ENCODE results near the gene SRL. TPM values are rescaled to one million over a fixed set of nuclear protein-coding genes. Genes with fewer than 3 reads are reported as not detected.

SRL gene
- total and polyA plus RNA-seq, 4 donors, result 0.14 to 0.22 (median 0.17) TPM

- no peak for TF ChIP-seq RXRA (IDR thresholded peaks at IDR 0.05)
- no peak for TF ChIP-seq FOXA2 (IDR thresholded peaks at IDR 0.05)
- TF ChIP-seq ATF3 (IDR thresholded peaks at IDR 0.05), result no peak
- no peak for TF ChIP-seq JUND (IDR thresholded peaks at IDR 0.05)
- TF ChIP-seq HNF4A (conservative IDR thresholded peaks at IDR 0.05), result no peak
- TF ChIP-seq SP1 (IDR thresholded peaks at IDR 0.05), result no peak
- TF ChIP-seq GABPA (IDR thresholded peaks at IDR 0.05 in 1 of 2, conservative IDR thresholded peaks at IDR 0.05 in 1 of 2), result no peak
- TF ChIP-seq REST (IDR thresholded peaks at IDR 0.05), result no peak
- no peak for TF ChIP-seq HNF4G (IDR thresholded peaks at IDR 0.05)
- TF ChIP-seq RAD21 (IDR thresholded peaks at IDR 0.05), result no peak
- TF ChIP-seq MAX (IDR thresholded peaks at IDR 0.05), result no peak
- no peak for TF ChIP-seq ZBTB33 (IDR thresholded peaks at IDR 0.05)
- TF ChIP-seq NR2F2 (IDR thresholded peaks at IDR 0.05), result no peak
- no peak for TF ChIP-seq TAF1 (conservative IDR thresholded peaks at IDR 0.05)
- TF ChIP-seq YY1 (IDR thresholded peaks at IDR 0.05), result no peak
- no peak overlapping the region for H3K4me3 ChIP-seq (ENCODE audit: low read depth in 1 of 3, low read length in 3 of 3)
- no peaks in the 10 kb centered on the region for H3K36me3 ChIP-seq (ENCODE audit: control insufficient read depth in 4 of 4, insufficient read depth in 3 of 4, low read depth in 1 of 4, low read length in 3 of 4)
- no peak for DNase-seq (ENCODE audit: low spot score)
- H3K9me3 ChIP-seq (ENCODE audit: control insufficient read depth in 4 of 4, low read length in 3 of 4), result no peaks in the 10 kb centered on the region
- peaks cover 0 to 10% (median 6%) of the 10 kb centered on the region in 4 donors for H3K4me1 ChIP-seq (ENCODE audit: control insufficient read depth in 4 of 4, insufficient read depth in 4 of 4, low read length in 3 of 4)
- no peak overlapping the region for H3K9ac ChIP-seq (ENCODE audit: low read depth in 1 of 2, low read length in 2 of 2)
- over 99% methylated on average over 2 of the region's 2 CpGs for WGBS
- no peaks in the 10 kb centered on the region for H3K27me3 ChIP-seq (ENCODE audit: control insufficient read depth in 4 of 4, insufficient read depth in 4 of 4, low read length in 3 of 4)
- H3K27ac ChIP-seq (ENCODE audit: low read depth in 1 of 2, low read length in 2 of 2), result no peak overlapping the region
Measured at GRCh38 chr16:4277987-4278513, 36.2 kb upstream of the SRL start.

- Histone ChIP-seq H3K36me3 (ENCODE audit: control insufficient read depth in 4 of 4, insufficient read depth in 3 of 4, low read depth in 1 of 4, low read length in 3 of 4) (no peaks in the 10 kb centered on the region), H3K27ac (ENCODE audit: low read depth in 1 of 2, low read length in 2 of 2) (no peak overlapping the region), H3K4me1 (ENCODE audit: control insufficient read depth in 4 of 4, insufficient read depth in 4 of 4, low read length in 3 of 4) (peaks cover 2 to 17% (median 10%) of the 10 kb centered on the region in 4 donors), H3K4me3 (ENCODE audit: low read depth in 1 of 3, low read length in 3 of 3) (no peak overlapping the region), H3K9me3 (ENCODE audit: control insufficient read depth in 4 of 4, low read length in 3 of 4) (no peaks in the 10 kb centered on the region), H3K9ac (ENCODE audit: low read depth in 1 of 2, low read length in 2 of 2) (no peak overlapping the region), H3K27me3 (ENCODE audit: control insufficient read depth in 4 of 4, insufficient read depth in 4 of 4, low read length in 3 of 4) (no peaks in the 10 kb centered on the region)
- WGBS, result 95% methylated on average over 6 of the region's 6 CpGs
- DNase-seq (ENCODE audit: low spot score), result no peak
- no peak for TF ChIP-seq YY1 (IDR thresholded peaks at IDR 0.05)
- no peak for TF ChIP-seq EGR1 (IDR thresholded peaks at IDR 0.05; ENCODE audit: low read depth in 2 of 2)
Measured at GRCh38 chr16:4275861-4276260, 34.0 kb upstream of the SRL start.

Measured in liver (tissue), 9 donors.